C4-2B (cell line): ENCODE results near the gene DPM1.

Experiments
- H3K27ac ChIP-seq: fragments of 450-650 bp; 2 replicates; pipeline ENCODE4 v1.5.1; 2017
- ZFX ChIP-seq: fragments of 450-650 bp; IDR thresholded peaks from 2 replicates; pipeline ENCODE4 v1.6.1; 2017
- TF ChIP-seq, protein P1 (sequence below): fragments of 450-650 bp; conservative IDR thresholded peaks from 2 replicates; pipeline ENCODE4 v1.5.1; 2017; ENCODE audit warnings: mild to moderate bottlenecking

The DPM1 gene

DNA sequence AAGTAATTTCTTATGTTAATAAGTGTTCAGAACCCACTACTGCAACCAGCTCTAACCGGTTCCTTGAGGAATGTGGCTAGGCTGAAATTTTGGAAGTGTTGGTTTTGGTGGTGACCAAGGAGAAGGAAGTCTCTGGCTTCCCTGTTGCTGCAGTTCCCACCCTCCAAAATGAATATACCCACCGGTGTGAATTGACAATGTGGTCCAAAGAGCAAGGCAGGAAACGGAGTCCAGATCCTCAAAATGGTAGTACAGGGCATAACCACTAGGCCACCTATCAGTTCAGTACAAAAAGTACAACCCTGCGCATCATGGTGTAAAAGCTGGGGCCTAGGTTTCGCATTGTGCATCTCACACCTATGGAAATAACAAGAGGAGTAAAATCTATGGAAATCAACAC is 29.9 kb downstream of the DPM1 start:
- no peak for TF ChIP-seq ZFX
- TF ChIP-seq, protein P1, sequence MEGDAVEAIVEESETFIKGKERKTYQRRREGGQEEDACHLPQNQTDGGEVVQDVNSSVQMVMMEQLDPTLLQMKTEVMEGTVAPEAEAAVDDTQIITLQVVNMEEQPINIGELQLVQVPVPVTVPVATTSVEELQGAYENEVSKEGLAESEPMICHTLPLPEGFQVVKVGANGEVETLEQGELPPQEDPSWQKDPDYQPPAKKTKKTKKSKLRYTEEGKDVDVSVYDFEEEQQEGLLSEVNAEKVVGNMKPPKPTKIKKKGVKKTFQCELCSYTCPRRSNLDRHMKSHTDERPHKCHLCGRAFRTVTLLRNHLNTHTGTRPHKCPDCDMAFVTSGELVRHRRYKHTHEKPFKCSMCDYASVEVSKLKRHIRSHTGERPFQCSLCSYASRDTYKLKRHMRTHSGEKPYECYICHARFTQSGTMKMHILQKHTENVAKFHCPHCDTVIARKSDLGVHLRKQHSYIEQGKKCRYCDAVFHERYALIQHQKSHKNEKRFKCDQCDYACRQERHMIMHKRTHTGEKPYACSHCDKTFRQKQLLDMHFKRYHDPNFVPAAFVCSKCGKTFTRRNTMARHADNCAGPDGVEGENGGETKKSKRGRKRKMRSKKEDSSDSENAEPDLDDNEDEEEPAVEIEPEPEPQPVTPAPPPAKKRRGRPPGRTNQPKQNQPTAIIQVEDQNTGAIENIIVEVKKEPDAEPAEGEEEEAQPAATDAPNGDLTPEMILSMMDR: no peak
- H3K27ac ChIP-seq: no peak overlapping the region

DNA sequence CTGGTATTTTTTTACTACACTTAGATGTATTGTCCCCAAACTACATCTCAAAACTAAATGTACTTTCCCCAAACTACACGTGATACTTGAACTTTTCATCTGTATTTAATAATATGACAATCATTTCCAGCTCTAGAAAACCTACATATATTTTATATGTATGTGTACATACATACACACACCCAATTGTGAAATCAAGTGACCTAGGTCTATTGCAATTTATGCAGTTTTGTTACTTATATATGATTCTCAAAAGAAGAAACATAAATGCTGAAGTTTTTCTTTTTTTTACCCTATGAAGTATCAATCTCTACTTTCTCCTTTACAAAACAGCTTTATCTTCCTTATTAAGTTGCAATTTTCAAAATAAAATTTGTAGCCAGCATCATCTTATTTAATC is 31.8 kb downstream of the DPM1 start:
- TF ChIP-seq ZFX: no peak
- TF ChIP-seq, protein P1: no peak
- H3K27ac ChIP-seq: no peak overlapping the region

DNA sequence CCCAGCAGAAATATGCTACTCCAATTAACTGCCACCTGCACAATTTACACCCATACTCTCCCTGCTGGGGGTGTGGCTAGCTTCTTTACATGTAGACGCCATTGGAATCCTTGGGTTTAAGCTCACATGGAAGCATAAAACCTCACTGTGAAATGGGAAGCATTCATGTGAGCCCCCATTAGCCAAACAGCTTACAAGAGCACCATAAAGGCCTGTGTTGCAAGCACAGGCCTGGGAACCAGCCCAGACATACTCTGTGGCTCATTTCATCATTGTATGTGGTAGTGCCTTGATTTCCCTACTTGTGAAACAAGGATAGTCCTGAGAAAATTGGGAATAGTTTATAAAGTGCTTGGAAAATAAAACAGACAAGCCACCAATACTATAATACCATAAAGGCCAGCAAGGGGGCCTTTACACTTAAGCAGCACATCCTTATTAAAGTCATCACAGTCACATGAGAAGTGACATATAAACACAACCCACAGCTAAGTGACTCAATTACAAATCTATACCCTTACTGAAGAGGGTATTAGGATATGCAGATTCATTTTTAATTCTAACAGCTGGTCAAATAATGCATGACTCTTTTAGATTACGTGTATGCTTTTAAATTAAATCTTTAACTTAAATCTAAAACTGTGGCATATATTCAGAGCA is 33.9 kb downstream of the DPM1 start:
- TF ChIP-seq, protein P1: no peak
- no peak for TF ChIP-seq ZFX
- H3K27ac ChIP-seq: no peak overlapping the region

DNA sequence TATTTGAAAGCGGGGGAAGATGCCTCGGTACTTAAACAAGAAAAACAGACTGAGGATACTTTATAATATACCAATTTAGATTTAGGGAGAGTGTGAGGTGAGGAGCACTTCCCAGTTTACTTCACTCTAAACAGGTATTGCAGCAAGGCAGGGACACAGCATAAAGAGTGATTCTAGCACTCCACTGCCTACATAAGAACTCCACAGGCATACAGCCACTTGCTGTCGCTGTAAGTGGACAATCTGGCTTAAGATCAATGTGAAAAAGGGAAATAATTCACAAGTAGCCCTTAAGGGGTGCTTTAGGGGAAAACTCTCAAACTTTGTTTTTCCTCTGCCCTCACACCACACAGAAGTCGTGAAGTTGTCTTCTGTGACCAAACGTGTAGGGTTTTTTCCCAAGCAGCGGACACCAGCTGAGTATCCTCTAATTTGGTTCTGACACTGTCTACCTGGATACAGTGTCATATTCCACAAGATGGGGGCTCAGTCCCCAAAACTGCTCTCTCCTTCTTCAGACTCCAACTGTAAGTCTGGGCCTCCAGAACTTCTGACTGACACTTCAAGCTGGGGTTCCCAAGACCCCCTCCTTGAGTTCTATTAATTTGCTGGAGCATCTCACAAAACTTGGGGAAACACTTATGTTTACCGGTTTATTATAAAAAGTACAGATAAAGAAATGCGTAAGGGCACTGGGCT is 36.4 kb downstream of the DPM1 start:
- TF ChIP-seq, protein P1: no peak
- TF ChIP-seq ZFX: no peak

DNA sequence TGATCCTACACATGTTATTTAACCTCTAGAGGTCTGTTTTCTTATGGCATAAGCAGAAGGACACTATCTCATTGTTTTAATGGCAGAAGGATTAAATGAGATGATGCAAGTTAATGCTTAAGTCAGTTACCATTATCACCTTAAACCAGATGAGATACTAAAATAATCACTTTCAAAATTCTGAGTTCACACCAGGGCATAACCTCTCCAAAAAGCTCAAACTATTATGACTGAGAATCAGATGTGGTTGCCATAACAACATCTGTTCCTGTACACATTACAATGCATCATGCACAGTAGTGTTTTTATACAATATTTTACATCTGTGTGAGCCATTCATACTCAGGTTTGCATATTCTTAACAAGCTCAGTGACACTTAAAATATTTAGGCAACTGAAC is 37.3 kb downstream of the DPM1 start:
- TF ChIP-seq, protein P1: no peak
- TF ChIP-seq ZFX: no peak
- no peak overlapping the region for H3K27ac ChIP-seq

More for the DNA sequence above, 36.4 kb downstream of the DPM1 start:
- no peak overlapping the region for H3K27ac ChIP-seq

DNA sequence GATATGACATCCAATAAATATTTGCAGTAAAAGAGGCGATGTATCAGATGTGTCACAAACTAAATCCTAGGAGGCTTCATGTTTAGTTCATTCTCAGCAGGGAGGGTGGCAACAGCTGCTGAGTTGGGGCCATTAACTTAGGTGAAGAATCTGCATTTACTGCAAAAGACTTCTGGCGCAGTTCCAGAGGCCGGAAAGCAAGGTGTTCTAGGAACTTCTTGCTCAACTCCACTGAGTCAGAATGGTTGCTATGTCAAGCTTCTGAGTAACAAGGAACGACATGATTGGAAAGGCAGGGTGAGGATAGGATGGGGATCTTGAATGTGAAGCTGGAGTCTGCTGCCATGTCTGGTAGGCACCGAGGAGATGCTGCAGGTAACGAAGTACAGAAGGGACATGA is 38.8 kb downstream of the DPM1 start:
- H3K27ac ChIP-seq: no peak overlapping the region
- no peak for TF ChIP-seq ZFX
- TF ChIP-seq, protein P1: no peak

DNA sequence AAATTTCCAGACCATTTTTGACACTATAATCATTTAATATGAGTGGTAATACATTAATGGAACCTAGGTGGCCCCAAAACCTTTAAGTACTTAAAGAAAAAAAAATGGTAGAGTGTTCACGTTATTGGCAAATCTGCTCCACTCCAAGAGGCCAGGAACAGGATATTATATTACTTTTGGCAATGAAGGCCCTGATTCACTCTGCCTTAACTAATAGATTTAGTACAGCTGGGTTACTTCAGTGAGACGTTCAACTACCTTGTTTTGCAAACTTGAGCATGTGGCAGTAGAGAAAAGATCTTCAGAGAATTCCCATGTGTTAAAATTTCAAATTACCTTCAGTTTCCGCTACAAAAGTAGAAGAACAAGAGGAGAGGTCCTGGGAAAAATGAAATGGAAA is 39.9 kb downstream of the DPM1 start:
- TF ChIP-seq ZFX: no peak
- TF ChIP-seq, protein P1: no peak
- H3K27ac ChIP-seq: no peak overlapping the region
